Lower leg skin (tissue), 3 donors: ENCODE measurements around the gene NTSR1.

Experiments
- CTCF ChIP-seq, 3 donors: fragments of 450-650 bp; IDR thresholded peaks; one replicate each; pipeline ENCODE4 v1.5.1; 2016; ENCODE audit warnings: antibody characterized with exemption in 3 of 3, mild to moderate bottlenecking in 3 of 3, moderate library complexity in 2 of 3
- POLR2A ChIP-seq, 2 donors: fragments of 450-650 bp; IDR thresholded peaks; one replicate each; pipeline ENCODE4 v1.6.1; 2016 to 2017; ENCODE audit warnings: antibody characterized with exemption in 2 of 2, mild to moderate bottlenecking in 1 of 2, moderate library complexity in 1 of 2

GRCh38 chr20:62688855-62689460 lies 19.7 kb upstream of the NTSR1 start:
- no peak for TF ChIP-seq CTCF (IDR thresholded peaks at IDR 0.05)
- TF ChIP-seq POLR2A (IDR thresholded peaks at IDR 0.05): no peak
